ENCODE measurements around the gene KIF1A. TPM values are rescaled to one million over a fixed set of nuclear protein-coding genes. Genes with fewer than 3 reads are reported as not detected.

The KIF1A gene
- total and polyA plus RNA-seq, 7 experiments from 2014 or later, result 0.24 TPM; not detected in 6

- no peaks in the 10 kb centered on the region for H3K36me3 Mint-ChIP-seq
- no peak overlapping the region for H3K4me3 Mint-ChIP-seq
These were observed 111.6 kb downstream of the KIF1A start for GRCh38 chr2:240708457-240708856.

GRCh38 chr2:240707821-240708220 lies 112.2 kb downstream of the KIF1A start:
- H3K36me3 ChIP-seq (ENCODE audit: control insufficient read depth in 2 of 3, insufficient read depth in 3 of 3, low read length in 3 of 3), result no peaks in the 10 kb centered on the region
- H3K4me1 Mint-ChIP-seq, result peaks cover 11 to 20% (median 17%) of the 10 kb centered on the region in 7 donors
- peaks cover 5 to 43% (median 10%) of the 10 kb centered on the region in 5 donors for H3K27me3 Mint-ChIP-seq
- no peaks in the 10 kb centered on the region for H3K36me3 Mint-ChIP-seq
- no peak overlapping the region for H3K4me3 Mint-ChIP-seq
- peaks cover 0 to 3% (median 0%) of the 10 kb centered on the region in 11 donors for H3K9me3 Mint-ChIP-seq
- no peak overlapping the region for H3K4me3 ChIP-seq (ENCODE audit: low read length)
- DNase-seq, result no peak
- no peak overlapping the region for H3K27ac ChIP-seq (ENCODE audit: low read depth, low read length)
- H3K27me3 ChIP-seq (ENCODE audit: control insufficient read depth in 2 of 2, insufficient read depth in 2 of 2, low read length in 2 of 2), result peaks cover 0 to 3% of the 10 kb centered on the region in 2 donors
- ChIA-PET CTCF (no interaction called here), POLR2A (no interaction called here)
- H3K27ac Mint-ChIP-seq, result no peak overlapping the region
- H3K9me3 ChIP-seq (ENCODE audit: control insufficient read depth in 2 of 3, low read length in 3 of 3), result no peaks in the 10 kb centered on the region
- intact Hi-C loops (cut with micrococcal nuclease), result loop anchor here in 1 of 2 donors (10.0 kb wide), 2 partner anchors 113 to 193 kb away; no protein-coding TSS in a partner anchor
- peaks cover 10 to 22% of the 10 kb centered on the region in 2 donors for H3K4me1 ChIP-seq (ENCODE audit: control insufficient read depth in 2 of 2, insufficient read depth in 2 of 2, low read length in 2 of 2)
- no peak for ATAC-seq

More at GRCh38 chr2:240708457-240708856, 111.6 kb downstream of the KIF1A start:
- H3K27ac ChIP-seq (ENCODE audit: low read depth, low read length), result no peak overlapping the region
- POLR2A ChIA-PET, result no interaction called here
- H3K27me3 ChIP-seq (ENCODE audit: control insufficient read depth in 2 of 2, insufficient read depth in 2 of 2, low read length in 2 of 2), result peaks cover 0 to 3% of the 10 kb centered on the region in 2 donors
- peaks cover 11 to 15% (median 14%) of the 10 kb centered on the region in 7 donors for H3K4me1 Mint-ChIP-seq
- ATAC-seq, result no peak
- DNase-seq, result no peak
- H3K27ac Mint-ChIP-seq, result no peak overlapping the region
- peaks cover 10 to 21% of the 10 kb centered on the region in 2 donors for H3K4me1 ChIP-seq (ENCODE audit: control insufficient read depth in 2 of 2, insufficient read depth in 2 of 2, low read length in 2 of 2)
- peaks cover 0 to 3% (median 0%) of the 10 kb centered on the region in 11 donors for H3K9me3 Mint-ChIP-seq
- peaks cover under 1 to 36% (median 5%) of the 10 kb centered on the region in 5 donors for H3K27me3 Mint-ChIP-seq
- CTCF ChIA-PET, result no interaction called here
- no peaks in the 10 kb centered on the region for H3K9me3 ChIP-seq (ENCODE audit: control insufficient read depth in 2 of 3, low read length in 3 of 3)
- no peaks in the 10 kb centered on the region for H3K36me3 ChIP-seq (ENCODE audit: control insufficient read depth in 2 of 3, insufficient read depth in 3 of 3, low read length in 3 of 3)
- H3K4me3 ChIP-seq (ENCODE audit: low read length), result no peak overlapping the region
- intact Hi-C loops (cut with micrococcal nuclease), result loop anchor here in 1 of 2 donors (10.0 kb wide), 2 partner anchors 114 to 194 kb away; no protein-coding TSS in a partner anchor

- H3K4me3 Mint-ChIP-seq, result no peak overlapping the region
- Histone ChIP-seq H3K9me3 (ENCODE audit: control insufficient read depth in 2 of 3, low read length in 3 of 3) (no peaks in the 10 kb centered on the region), H3K4me1 (ENCODE audit: control insufficient read depth in 2 of 2, insufficient read depth in 2 of 2, low read length in 2 of 2) (peaks cover 10 to 22% of the 10 kb centered on the region in 2 donors), H3K4me3 (ENCODE audit: low read length) (no peak overlapping the region), H3K27me3 (ENCODE audit: control insufficient read depth in 2 of 2, insufficient read depth in 2 of 2, low read length in 2 of 2) (peaks cover 0 to 3% of the 10 kb centered on the region in 2 donors), H3K36me3 (ENCODE audit: control insufficient read depth in 2 of 3, insufficient read depth in 3 of 3, low read length in 3 of 3) (no peaks in the 10 kb centered on the region), H3K27ac (ENCODE audit: low read depth, low read length) (no peak overlapping the region)
- ATAC-seq (no peak), DNase-seq (no peak)
- H3K27me3 Mint-ChIP-seq, result peaks cover 5 to 46% (median 10%) of the 10 kb centered on the region in 5 donors
- H3K4me1 Mint-ChIP-seq, result peaks cover 15 to 20% (median 17%) of the 10 kb centered on the region in 7 donors
- H3K36me3 Mint-ChIP-seq, result no peaks in the 10 kb centered on the region
- ChIA-PET CTCF (no interaction called here), POLR2A (no interaction called here)
- intact Hi-C loops (cut with micrococcal nuclease), result loop anchor here in 1 of 2 donors (10.0 kb wide), 2 partner anchors 112 to 192 kb away; no protein-coding TSS in a partner anchor
- peaks cover 0 to 3% (median 0%) of the 10 kb centered on the region in 11 donors for H3K9me3 Mint-ChIP-seq
- H3K27ac Mint-ChIP-seq, result peak overlapping the region in 1 of 9 donors; percentile 36
These were observed 112.8 kb downstream of the KIF1A start for GRCh38 chr2:240707043-240707756.

GRCh38 chr2:240705204-240705791 lies 114.7 kb downstream of the KIF1A start:
- Histone ChIP-seq H3K4me3 (ENCODE audit: low read length) (no peak overlapping the region), H3K27ac (ENCODE audit: low read depth, low read length) (no peak overlapping the region), H3K27me3 (ENCODE audit: control insufficient read depth in 2 of 2, insufficient read depth in 2 of 2, low read length in 2 of 2) (peaks cover 0 to 3% of the 10 kb centered on the region in 2 donors), H3K36me3 (ENCODE audit: control insufficient read depth in 2 of 3, insufficient read depth in 3 of 3, low read length in 3 of 3) (no peaks in the 10 kb centered on the region), H3K4me1 (ENCODE audit: control insufficient read depth in 2 of 2, insufficient read depth in 2 of 2, low read length in 2 of 2) (peaks cover 10 to 22% of the 10 kb centered on the region in 2 donors), H3K9me3 (ENCODE audit: control insufficient read depth in 2 of 3, low read length in 3 of 3) (no peaks in the 10 kb centered on the region)
- CTCF ChIA-PET, result interaction anchor here (0.6 kb wide), 1 partner anchor 140 kb away, joined by 3 read pairs; no protein-coding TSS in a partner anchor
- intact Hi-C loops (cut with micrococcal nuclease), result loop anchor here in 1 of 2 donors (10.0 kb wide), 2 partner anchors 110 to 190 kb away; no protein-coding TSS in a partner anchor
- DNase-seq (peak in 3 of 9 donors; percentile 23 to 25 (median 24)), ATAC-seq (peak; percentile 42)
- POLR2A ChIA-PET, result interaction anchor here (0.8 kb wide), 1 partner anchor 83 kb away, joined by 5 read pairs; no protein-coding TSS in a partner anchor
- Mint-ChIP-seq H3K4me3 (peak overlapping the region in 9 of 10 donors; percentile 39 to 78 (median 57)), H3K27me3 (peaks cover 5 to 46% (median 10%) of the 10 kb centered on the region in 5 donors), H3K36me3 (no peaks in the 10 kb centered on the region), H3K9me3 (peaks cover 0 to 3% (median 0%) of the 10 kb centered on the region in 11 donors), H3K27ac (peak overlapping the region in 3 of 9 donors; percentile 15 to 78 (median 46)), H3K4me1 (peaks cover 15 to 20% (median 17%) of the 10 kb centered on the region in 7 donors)

GRCh38 chr2:240704651-240705050 lies 115.4 kb downstream of the KIF1A start:
- ChIA-PET CTCF (no interaction called here), POLR2A (interaction anchor here (0.8 kb wide), 1 partner anchor 83 kb away, joined by 5 read pairs; no protein-coding TSS in a partner anchor)
- peaks cover 15 to 20% (median 17%) of the 10 kb centered on the region in 7 donors for H3K4me1 Mint-ChIP-seq
- Histone ChIP-seq H3K4me1 (ENCODE audit: control insufficient read depth in 2 of 2, insufficient read depth in 2 of 2, low read length in 2 of 2) (peaks cover 10 to 22% of the 10 kb centered on the region in 2 donors), H3K9me3 (ENCODE audit: control insufficient read depth in 2 of 3, low read length in 3 of 3) (no peaks in the 10 kb centered on the region), H3K27ac (ENCODE audit: low read depth, low read length) (no peak overlapping the region), H3K4me3 (ENCODE audit: low read length) (no peak overlapping the region), H3K27me3 (ENCODE audit: control insufficient read depth in 2 of 2, insufficient read depth in 2 of 2, low read length in 2 of 2) (peaks cover 0 to 3% of the 10 kb centered on the region in 2 donors), H3K36me3 (ENCODE audit: control insufficient read depth in 2 of 3, insufficient read depth in 3 of 3, low read length in 3 of 3) (no peaks in the 10 kb centered on the region)
- intact Hi-C loops (cut with micrococcal nuclease), result loop anchor here in 1 of 2 donors (5.0 to 10.0 kb wide), 3 partner anchors 110 to 190 kb away; partner anchors contain the start of gene DUSP28
- H3K4me3 Mint-ChIP-seq, result peak overlapping the region; percentile 5 to 78 (median 57)
- H3K27me3 Mint-ChIP-seq, result peaks cover 5 to 46% (median 10%) of the 10 kb centered on the region in 5 donors
- H3K27ac Mint-ChIP-seq, result peak overlapping the region in 5 of 9 donors; percentile 1 to 78 (median 16)
- peaks cover 0 to 3% (median 0%) of the 10 kb centered on the region in 11 donors for H3K9me3 Mint-ChIP-seq
- H3K36me3 Mint-ChIP-seq, result no peaks in the 10 kb centered on the region
- ATAC-seq, result peak; percentile 62
- peak in 7 of 9 donors; percentile 38 to 62 (median 55) for DNase-seq
